ENCODE data around the gene PNPLA6.

PNPLA6 gene

DNA sequence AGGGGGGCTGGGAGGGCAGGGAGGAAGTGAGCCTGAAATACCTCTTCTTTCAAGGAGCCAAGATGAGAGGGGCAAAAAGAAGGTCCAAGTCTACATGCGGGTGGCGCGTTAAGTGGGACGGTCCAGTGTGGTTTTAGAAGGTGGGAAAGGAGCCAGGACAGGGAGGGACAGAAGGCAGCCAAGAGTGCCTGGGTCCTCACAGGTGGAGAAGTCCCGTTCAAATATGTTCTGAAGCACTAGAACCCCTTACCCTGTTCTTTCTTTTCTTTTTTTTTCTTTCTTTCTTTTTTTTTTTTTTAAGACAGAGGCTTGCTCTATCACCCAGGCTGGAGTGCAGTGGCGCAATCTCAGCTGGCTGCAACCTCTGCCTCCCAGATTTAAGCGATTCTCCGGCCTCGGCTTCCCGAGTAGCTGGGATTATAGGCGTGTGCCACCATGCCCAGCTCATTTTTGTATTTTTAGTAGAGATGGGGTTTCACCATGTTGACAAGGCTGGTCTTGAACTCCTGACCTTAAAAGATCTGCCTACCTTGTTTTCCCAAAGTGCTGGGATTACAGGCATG, 67.5 kb downstream of the PNPLA6 start:
- no peak for DNase-seq

GRCh38 chr19:7603919-7604318, 68.4 kb downstream of the PNPLA6 start:
- no peak for DNase-seq

DNA sequence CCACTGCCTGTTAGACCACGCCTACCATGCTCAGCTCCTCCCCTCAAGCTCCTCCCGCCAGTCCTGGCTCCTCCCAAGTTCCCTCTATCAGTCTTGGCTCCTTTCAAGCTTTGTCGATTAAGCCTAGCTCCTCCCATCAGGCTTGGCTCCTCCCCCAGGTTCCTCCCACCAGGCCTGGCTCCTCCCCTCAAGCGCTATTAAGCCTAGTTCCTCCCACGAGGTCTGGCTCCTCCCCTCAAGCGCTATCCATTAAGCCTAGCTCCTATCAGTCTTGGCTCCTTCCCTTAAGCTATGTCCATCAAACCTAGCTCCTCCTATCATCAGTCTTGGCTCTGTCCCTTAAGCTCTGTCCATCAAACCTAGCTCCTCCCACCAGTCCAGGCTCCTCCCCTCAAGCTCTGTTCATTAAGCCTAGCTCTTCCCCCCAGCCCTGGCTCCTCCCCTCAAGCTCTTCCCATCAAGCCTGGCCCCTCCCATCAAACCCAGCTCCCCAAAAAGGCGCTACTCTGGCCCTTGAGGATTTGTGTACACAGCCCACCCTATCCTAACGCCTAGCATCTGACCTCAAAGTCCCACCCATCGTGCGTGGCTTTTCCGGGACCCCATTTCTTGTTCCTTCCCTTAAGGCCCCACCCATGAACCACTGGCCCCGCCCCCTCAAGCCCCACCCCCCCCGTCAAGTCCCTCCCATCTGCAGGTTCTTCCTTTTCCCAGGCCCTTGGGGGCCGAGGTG, 70.1 kb downstream of the PNPLA6 start:
- DNase-seq: peak; percentile 17

- no peak for DNase-seq
Measured at GRCh38 chr19:7606289-7606688, 70.8 kb downstream of the PNPLA6 start.

- no peak for DNase-seq
Measured at GRCh38 chr19:7607212-7607873, 71.8 kb downstream of the PNPLA6 start.

- no peak for DNase-seq
Measured at GRCh38 chr19:7607874-7608560, 72.5 kb downstream of the PNPLA6 start.

GRCh38 chr19:7610491-7611240, 75.1 kb downstream of the PNPLA6 start:
- no peak for DNase-seq
